ENCODE data around the gene KCNH1.

KCNH1 gene

GRCh38 chr1:210770396-210770984, 363.5 kb downstream of the KCNH1 start:
- TF ChIP-seq FOXM1 (IDR thresholded peaks at IDR 0.05; ENCODE audit: borderline replicate concordance, low read depth) (no peak), REST (IDR thresholded peaks at IDR 0.05; ENCODE audit: low read depth) (no peak), YY1 (IDR thresholded peaks at IDR 0.05; ENCODE audit: low read depth) (no peak), TEAD4 (IDR thresholded peaks at IDR 0.05) (no peak), TCF12 (IDR thresholded peaks at IDR 0.05; ENCODE audit: low read depth) (no peak), NFIC (IDR thresholded peaks at IDR 0.05) (no peak), RAD21 (IDR thresholded peaks at IDR 0.05; ENCODE audit: low read depth) (no peak), ZBTB7A (IDR thresholded peaks at IDR 0.05; ENCODE audit: low read depth) (no peak), TAF1 (IDR thresholded peaks at IDR 0.05; ENCODE audit: low read depth) (no peak), USF1 (IDR thresholded peaks at IDR 0.05) (no peak), MAX (IDR thresholded peaks at IDR 0.05) (no peak), CEBPB (IDR thresholded peaks at IDR 0.05) (no peak), CREB1 (IDR thresholded peaks at IDR 0.05; ENCODE audit: low read depth) (no peak), EP300 (IDR thresholded peaks at IDR 0.05; ENCODE audit: borderline replicate concordance) (no peak), EGR1 (IDR thresholded peaks at IDR 0.05) (no peak)

GRCh38 chr1:210769473-210769872, 364.5 kb downstream of the KCNH1 start:
- TF ChIP-seq CREB1 (IDR thresholded peaks at IDR 0.05; ENCODE audit: low read depth) (no peak), REST (IDR thresholded peaks at IDR 0.05; ENCODE audit: low read depth) (no peak), NFIC (IDR thresholded peaks at IDR 0.05) (no peak), FOXM1 (IDR thresholded peaks at IDR 0.05; ENCODE audit: borderline replicate concordance, low read depth) (no peak)

GRCh38 chr1:210764536-210764935, 369.4 kb downstream of the KCNH1 start:
- TF ChIP-seq ZBTB7A (IDR thresholded peaks at IDR 0.05; ENCODE audit: low read depth) (no peak), EGR1 (IDR thresholded peaks at IDR 0.05) (no peak), YY1 (IDR thresholded peaks at IDR 0.05; ENCODE audit: low read depth) (no peak), TCF12 (IDR thresholded peaks at IDR 0.05; ENCODE audit: low read depth) (no peak), FOXM1 (IDR thresholded peaks at IDR 0.05; ENCODE audit: borderline replicate concordance, low read depth) (no peak), TEAD4 (IDR thresholded peaks at IDR 0.05) (no peak), MAX (IDR thresholded peaks at IDR 0.05) (no peak), NFIC (IDR thresholded peaks at IDR 0.05) (no peak), CREB1 (IDR thresholded peaks at IDR 0.05; ENCODE audit: low read depth) (no peak), EP300 (IDR thresholded peaks at IDR 0.05; ENCODE audit: borderline replicate concordance) (no peak), USF1 (IDR thresholded peaks at IDR 0.05) (no peak), REST (IDR thresholded peaks at IDR 0.05; ENCODE audit: low read depth) (no peak), TAF1 (IDR thresholded peaks at IDR 0.05; ENCODE audit: low read depth) (no peak), RAD21 (IDR thresholded peaks at IDR 0.05; ENCODE audit: low read depth) (no peak), CEBPB (IDR thresholded peaks at IDR 0.05) (no peak)

- no peak for TF ChIP-seq TAF1 (IDR thresholded peaks at IDR 0.05; ENCODE audit: low read depth)
- no peak for TF ChIP-seq USF1 (IDR thresholded peaks at IDR 0.05)
- TF ChIP-seq MAX (IDR thresholded peaks at IDR 0.05), result no peak
These were observed 375.2 kb downstream of the KCNH1 start for GRCh38 chr1:210758761-210759160.
